ENCODE measurements around the gene NFYC. TPM values are rescaled to one million over a fixed set of nuclear protein-coding genes. Genes with fewer than 3 reads are reported as not detected.

NFYC gene
- total RNA-seq, 3 donors from 2014 or later = 56.2 to 76.4 (median 70.5) TPM

DNA sequence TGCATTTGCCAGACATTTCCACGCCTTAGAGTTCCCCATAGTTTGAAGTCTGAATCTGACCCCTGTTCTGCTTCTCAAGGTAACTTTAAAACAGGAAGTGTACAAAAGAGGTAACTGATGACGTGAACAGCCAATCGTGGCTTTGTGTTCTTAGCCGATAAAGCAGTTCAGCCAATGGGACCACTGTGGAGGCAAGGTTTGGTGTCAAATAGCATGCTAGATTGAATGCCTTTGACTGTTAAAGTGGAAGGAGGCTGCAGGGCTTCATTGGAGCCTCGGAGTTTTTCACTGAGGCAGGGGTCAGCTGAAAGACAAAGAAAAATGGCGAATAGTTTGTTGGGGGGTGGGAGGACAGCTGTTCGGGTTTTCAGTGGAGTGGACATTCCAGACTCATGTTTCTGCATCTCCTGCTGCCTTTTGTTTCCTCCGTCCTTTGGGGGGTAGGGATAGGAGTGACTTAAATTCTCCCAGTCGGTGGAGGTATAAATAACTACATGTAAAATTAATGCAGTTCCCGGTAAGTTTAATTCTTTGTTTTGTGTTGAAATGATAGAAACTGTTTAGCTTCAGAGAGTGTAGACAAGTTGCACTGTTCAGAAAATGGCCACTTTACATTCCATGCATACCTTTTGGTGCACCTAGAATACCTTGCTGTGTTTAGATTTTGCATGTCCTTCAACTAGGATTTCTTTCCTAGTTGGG lies 17.7 kb downstream of the NFYC start:
- intact Hi-C loops (cut with DNase I, micrococcal nuclease) = no loop called here
- Histone ChIP-seq H3K4me3 (peak overlapping the region; percentile 20), H3K9me3 (no peaks in the 10 kb centered on the region), H3K36me3 (ENCODE audit: low read depth) (no peaks in the 10 kb centered on the region), H3K4me1 (ENCODE audit: low read depth) (peaks cover 28% of the 10 kb centered on the region)
- ATAC-seq (peak; percentile 96), DNase-seq (peak in 2 of 3 donors; percentile 59 to 91)
- TF ChIP-seq, protein P1, sequence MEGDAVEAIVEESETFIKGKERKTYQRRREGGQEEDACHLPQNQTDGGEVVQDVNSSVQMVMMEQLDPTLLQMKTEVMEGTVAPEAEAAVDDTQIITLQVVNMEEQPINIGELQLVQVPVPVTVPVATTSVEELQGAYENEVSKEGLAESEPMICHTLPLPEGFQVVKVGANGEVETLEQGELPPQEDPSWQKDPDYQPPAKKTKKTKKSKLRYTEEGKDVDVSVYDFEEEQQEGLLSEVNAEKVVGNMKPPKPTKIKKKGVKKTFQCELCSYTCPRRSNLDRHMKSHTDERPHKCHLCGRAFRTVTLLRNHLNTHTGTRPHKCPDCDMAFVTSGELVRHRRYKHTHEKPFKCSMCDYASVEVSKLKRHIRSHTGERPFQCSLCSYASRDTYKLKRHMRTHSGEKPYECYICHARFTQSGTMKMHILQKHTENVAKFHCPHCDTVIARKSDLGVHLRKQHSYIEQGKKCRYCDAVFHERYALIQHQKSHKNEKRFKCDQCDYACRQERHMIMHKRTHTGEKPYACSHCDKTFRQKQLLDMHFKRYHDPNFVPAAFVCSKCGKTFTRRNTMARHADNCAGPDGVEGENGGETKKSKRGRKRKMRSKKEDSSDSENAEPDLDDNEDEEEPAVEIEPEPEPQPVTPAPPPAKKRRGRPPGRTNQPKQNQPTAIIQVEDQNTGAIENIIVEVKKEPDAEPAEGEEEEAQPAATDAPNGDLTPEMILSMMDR (IDR thresholded peaks at IDR 0.05) = no peak

DNA sequence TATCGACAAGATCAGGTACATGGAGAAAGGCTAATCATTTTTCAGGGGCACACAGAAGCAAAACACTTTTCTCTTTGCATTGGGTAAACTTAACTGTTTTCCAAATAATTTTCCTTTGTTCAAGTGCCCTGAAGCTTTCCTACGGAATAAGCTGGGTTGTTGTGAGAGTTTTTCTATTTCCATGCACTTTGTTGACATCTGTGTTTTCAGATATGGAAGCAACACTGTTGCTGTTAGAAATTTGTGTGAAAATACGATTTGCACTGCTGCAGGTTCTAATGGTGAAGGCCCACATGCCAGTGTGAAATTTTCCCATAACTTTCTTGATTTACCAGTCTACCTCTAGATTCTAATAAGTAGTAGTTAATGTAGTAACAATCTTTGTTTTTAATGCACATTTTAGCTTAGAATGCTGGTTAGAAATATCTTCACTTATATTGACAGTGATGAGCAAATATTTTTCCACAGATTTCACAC lies 18.3 kb downstream of the NFYC start:
- TF ChIP-seq, protein P1 (IDR thresholded peaks at IDR 0.05) = no peak
- H3K9me3 ChIP-seq = no peaks in the 10 kb centered on the region
- DNase-seq (no peak), ATAC-seq (no peak)
- H3K36me3 ChIP-seq (ENCODE audit: low read depth) = no peaks in the 10 kb centered on the region
- peaks cover 28% of the 10 kb centered on the region for H3K4me1 ChIP-seq (ENCODE audit: low read depth)
- H3K4me3 ChIP-seq = no peak overlapping the region
- intact Hi-C loops (cut with DNase I, micrococcal nuclease) = no loop called here

DNA sequence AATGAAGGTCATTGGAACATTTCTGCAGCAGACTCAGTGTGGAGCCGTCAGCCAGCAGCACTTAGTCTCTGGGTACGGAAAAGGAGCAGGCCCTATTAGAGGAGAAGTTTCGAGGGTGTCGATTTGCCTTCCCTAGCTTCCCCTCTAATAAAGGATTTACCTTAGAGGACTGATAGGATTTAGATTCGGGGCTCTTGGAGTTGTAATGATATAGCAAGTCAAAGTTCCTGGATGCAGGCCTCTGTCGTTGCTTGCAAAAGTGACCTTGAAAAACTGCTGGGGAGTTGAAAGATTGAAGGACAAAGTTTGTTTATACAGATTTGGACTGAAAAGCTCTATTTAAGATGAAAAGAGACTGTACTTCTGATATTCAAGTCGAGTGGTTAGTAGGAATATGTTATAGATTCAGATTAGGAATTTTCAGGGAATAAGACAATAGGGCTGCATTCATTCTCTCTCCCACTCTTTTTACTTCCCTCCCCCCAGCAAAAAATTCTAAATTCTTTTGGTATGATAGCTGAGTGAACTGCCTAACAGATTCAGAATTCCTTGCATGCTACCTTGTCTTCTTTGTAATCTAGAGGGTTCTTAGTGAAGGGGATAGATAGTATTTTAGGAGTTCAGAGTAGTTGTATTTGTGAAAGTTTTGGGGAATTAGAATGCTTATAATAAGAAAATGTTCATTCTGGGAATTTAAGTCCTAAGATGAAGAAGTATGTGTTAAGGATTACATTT lies 19.2 kb downstream of the NFYC start:
- Histone ChIP-seq H3K4me3 (no peak overlapping the region), H3K4me1 (ENCODE audit: low read depth) (peaks cover 36% of the 10 kb centered on the region), H3K36me3 (ENCODE audit: low read depth) (no peaks in the 10 kb centered on the region), H3K9me3 (no peaks in the 10 kb centered on the region)
- intact Hi-C loops (cut with DNase I, micrococcal nuclease) = no loop called here
- DNase-seq = peak in 1 of 3 donors; percentile 22
- TF ChIP-seq, protein P1 (IDR thresholded peaks at IDR 0.05) = no peak
- ATAC-seq = no peak

DNA sequence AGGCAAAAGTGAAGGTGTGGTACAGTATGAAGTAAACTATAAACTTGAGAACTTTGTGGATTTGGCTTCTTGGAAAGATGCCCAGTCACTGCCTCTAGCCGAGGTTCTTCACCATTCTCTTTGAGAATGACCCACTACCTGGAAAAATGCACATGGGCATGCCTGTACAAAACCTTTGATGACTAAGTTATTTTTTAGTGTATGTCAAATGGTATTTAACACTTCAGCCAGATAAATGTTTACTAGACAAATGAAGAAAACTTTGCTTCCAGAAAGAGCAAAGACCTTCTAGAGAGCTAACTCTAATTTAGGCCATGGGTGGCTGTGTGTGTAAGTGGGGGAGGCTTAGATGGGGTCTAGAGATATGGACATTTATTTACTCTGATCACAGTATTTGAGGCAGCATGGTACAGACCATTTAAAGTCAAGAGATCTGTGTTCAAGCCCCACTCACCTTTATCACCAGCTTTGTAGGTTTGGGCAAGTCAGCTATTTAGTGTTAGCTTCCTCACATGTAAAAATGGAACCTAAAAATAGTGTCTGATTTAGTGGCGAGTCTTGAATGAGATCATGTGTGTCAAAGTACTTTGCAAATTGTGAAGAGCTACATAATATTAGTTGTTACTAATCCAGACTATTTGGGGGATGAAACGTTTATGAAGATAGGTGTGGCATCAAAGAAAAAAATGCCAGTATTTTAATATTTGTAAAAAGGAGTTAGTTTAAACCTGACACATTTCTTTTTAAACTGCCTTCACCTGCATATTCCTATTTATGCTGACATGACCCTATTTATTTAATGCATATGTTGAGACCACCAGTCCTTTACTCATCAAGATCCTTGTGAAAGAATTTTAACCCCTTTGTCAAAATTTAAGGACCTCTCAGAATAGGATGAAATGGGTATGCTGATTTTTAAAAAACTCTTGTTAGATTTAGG lies 20.2 kb downstream of the NFYC start:
- no peaks in the 10 kb centered on the region for H3K9me3 ChIP-seq
- TF ChIP-seq, protein P1 (IDR thresholded peaks at IDR 0.05) = no peak
- H3K36me3 ChIP-seq (ENCODE audit: low read depth) = no peaks in the 10 kb centered on the region
- DNase-seq (peak in 2 of 3 donors; percentile 27 to 49), ATAC-seq (peak; percentile 8)
- intact Hi-C loops (cut with DNase I, micrococcal nuclease) = no loop called here
- peaks cover 42% of the 10 kb centered on the region for H3K4me1 ChIP-seq (ENCODE audit: low read depth)
- no peak overlapping the region for H3K4me3 ChIP-seq

DNA sequence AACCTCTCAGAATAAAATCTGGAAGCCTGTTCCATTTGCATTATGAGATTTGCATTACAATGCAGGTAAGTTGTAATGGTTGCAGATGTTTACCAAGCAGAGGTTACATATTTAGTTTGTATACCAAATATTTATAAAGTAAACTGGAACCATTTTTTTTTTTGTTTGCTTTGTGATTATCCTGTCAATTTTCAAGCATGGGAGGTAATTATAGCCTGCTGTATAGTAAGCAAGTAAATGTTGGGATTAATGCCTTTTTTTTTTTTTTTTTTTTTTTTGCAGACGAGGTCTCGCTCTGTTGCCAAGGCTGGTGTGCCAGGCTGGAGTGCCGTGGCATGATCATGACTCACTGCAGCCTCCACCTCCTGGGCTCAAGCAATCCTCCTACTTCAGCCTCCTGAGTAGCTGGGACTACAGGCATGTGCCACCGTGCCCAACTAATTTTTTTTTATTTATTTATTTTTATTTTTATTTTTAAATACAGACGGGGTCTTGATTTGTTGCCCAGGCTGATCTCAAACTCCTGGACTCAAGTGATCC lies 21.0 kb downstream of the NFYC start:
- TF ChIP-seq, protein P1 (IDR thresholded peaks at IDR 0.05) = no peak
- no peak for ATAC-seq
- Histone ChIP-seq H3K36me3 (ENCODE audit: low read depth) (no peaks in the 10 kb centered on the region), H3K4me3 (no peak overlapping the region), H3K4me1 (ENCODE audit: low read depth) (peaks cover 42% of the 10 kb centered on the region), H3K9me3 (no peaks in the 10 kb centered on the region)
- DNase-seq = peak in 1 of 3 donors; percentile 45
- intact Hi-C loops (cut with DNase I, micrococcal nuclease) = no loop called here
